LNCaP clone FGC (cell line): Measurements from ENCODE around the gene NADSYN1.

Experiments used
- DNase-seq: peaks from one replicate; pipeline ENCODE4 v3.0.0-alpha.2; 2011; ENCODE audit warnings: low read depth
- H3K4me3 ChIP-seq: 2 replicates; pipeline ENCODE4 v1.5.1; 2011; ENCODE audit warnings: mild to moderate bottlenecking, low read depth, low read length, control low read depth
- CTCF ChIP-seq: IDR thresholded peaks from 2 replicates; pipeline ENCODE4 v1.5.1; 2012; ENCODE audit warnings: mild to moderate bottlenecking; ENCODE audit not compliant: control insufficient read depth, insufficient read depth; ENCODE audit errors: extremely low read depth

Gene NADSYN1

DNA sequence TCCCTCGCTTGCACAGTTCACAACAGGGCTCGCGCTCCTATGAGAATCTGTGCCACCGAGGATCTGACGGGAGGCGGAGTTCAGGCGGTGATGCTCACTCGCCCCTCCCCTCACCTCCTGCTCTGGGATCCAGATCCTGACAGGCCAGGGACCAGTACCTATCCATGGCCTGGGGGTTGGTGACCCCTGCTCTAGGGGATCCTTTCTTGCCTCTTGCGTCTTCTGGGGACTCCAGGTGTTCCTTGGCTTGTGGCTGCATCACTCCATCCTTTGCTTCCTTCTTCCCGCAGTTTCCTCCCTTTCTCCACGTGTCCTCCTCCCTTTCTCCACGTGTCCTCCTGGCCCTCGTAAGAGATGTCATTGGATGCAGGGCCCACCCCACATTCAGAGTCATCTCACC, 43.4 kb downstream of the NADSYN1 start:
- DNase-seq, result no peak
- no peak overlapping the region for H3K4me3 ChIP-seq
- no peak for TF ChIP-seq CTCF

GRCh38 chr11:71498091-71498490, 45.1 kb downstream of the NADSYN1 start:
- no peak overlapping the region for H3K4me3 ChIP-seq
- DNase-seq, result no peak
- no peak for TF ChIP-seq CTCF

DNA sequence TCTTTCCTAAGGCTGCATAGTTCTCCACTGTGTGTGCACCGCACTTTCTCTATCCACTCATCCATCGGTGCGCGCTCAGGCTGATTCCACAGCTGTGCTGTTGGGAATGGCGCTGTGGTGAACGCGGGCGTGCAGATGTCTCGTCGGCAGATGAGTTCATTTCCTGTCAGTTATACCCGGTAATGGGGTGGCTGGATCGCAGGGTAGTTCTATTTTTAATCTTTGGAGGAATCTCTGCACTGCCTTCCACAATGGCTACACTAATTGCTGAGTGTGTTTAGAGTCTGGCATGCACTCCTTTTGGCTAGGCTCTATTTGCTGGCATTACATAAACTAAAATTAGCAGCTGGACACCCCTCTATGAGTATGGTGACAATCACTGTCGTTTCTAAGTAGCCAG, 46.1 kb downstream of the NADSYN1 start:
- no peak overlapping the region for H3K4me3 ChIP-seq
- DNase-seq, result no peak
- no peak for TF ChIP-seq CTCF

DNA sequence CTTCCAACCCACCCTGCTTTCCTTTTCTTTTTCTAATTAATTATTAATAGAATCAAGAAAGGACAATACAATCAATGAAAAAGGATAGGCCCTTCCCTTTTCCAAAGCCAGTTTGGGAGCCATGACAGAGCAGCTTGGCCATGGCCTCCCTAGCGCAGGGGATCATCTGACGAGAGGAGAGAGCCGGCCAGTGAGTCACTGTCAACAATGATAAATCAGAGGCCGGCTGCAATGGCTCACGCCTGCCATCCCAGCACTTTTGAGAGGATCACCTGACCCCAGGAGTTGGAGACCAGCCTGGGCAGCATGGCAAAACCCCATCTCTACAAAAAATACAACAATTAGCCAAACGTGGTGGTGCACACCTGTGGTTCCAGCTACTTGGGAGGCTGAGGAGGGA, 46.5 kb downstream of the NADSYN1 start:
- no peak for TF ChIP-seq CTCF
- no peak overlapping the region for H3K4me3 ChIP-seq
- no peak for DNase-seq

DNA sequence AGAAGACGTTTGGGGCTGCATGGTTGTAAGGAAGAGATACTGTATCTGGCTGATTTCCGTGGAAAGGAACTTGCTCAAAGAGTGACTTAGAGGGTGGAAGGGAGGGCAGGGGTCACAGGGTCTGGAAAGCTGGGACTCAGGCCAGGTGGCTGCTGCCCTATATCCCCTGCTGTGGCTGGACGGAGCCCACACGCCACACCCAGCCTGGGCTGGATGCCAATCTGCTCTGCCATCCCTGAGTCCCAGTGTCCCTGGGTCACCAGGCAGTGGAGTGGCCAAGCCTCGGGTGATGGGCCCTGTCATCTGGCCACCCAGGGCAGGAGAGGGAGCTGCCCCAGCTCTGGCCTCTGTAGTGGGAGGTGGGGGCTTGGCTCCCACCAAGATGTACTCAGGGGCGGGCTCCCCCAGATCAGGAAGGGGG, 47.6 kb downstream of the NADSYN1 start:
- no peak for TF ChIP-seq CTCF
- no peak overlapping the region for H3K4me3 ChIP-seq
- DNase-seq, result no peak

- DNase-seq, result no peak
- no peak for TF ChIP-seq CTCF
- H3K4me3 ChIP-seq, result no peak overlapping the region
Observed at GRCh38 chr11:71501071-71501985, 48.3 kb downstream of the NADSYN1 start.

GRCh38 chr11:71502026-71502425, 49.0 kb downstream of the NADSYN1 start:
- no peak overlapping the region for H3K4me3 ChIP-seq
- no peak for DNase-seq
- TF ChIP-seq CTCF, result no peak
